Measurements from ENCODE around the gene CDK10. TPM values are rescaled to one million over a fixed set of nuclear protein-coding genes. Genes with fewer than 3 reads are reported as not detected.

CDK10 gene
- total and polyA plus RNA-seq, 9 of the 15 experiments (the other 6 are each of a cell fraction or from before 2014, with no cell fraction given): 2.0 to 85.1 (median 40.1) TPM

GRCh38 chr16:89657442-89658220 is 28.9 kb upstream of the CDK10 start, which contains the start of the genes CHMP1A and SPATA33 (continued):
- TF ChIP-seq MYNN (IDR thresholded peaks at IDR 0.05) (no peak), MYNN (CRISPR knock-in tag; IDR thresholded peaks at IDR 0.05) (no peak), ELF4 (CRISPR knock-in tag; IDR thresholded peaks at IDR 0.05) (peak; percentile 92), KLF13 (tag; IDR thresholded peaks at IDR 0.05; ENCODE audit: borderline replicate concordance, low read depth) (peak; percentile 88), NRF1 (conservative IDR thresholded peaks at IDR 0.05 in 1 of 2, IDR thresholded peaks at IDR 0.05 in 1 of 2) (peak; percentile 90 to 91), SIN3A (IDR thresholded peaks at IDR 0.05; ENCODE audit: borderline replicate concordance in 2 of 2, control insufficient read depth in 1 of 2, low read depth in 2 of 2, low read length in 2 of 2) (peak; percentile 87 to 96), ERF (CRISPR knock-in tag; IDR thresholded peaks at IDR 0.05) (peak; percentile 79), ZBTB5 (IDR thresholded peaks at IDR 0.05) (no peak), GABPA (tag; conservative IDR thresholded peaks at IDR 0.05; ENCODE audit: low read depth) (peak; percentile 98), PCBP1 (IDR thresholded peaks at IDR 0.05; ENCODE audit: low read depth, low read length, poor library complexity, severe bottlenecking) (peak; percentile 81), ZNF76 (CRISPR knock-in tag; IDR thresholded peaks at IDR 0.05; ENCODE audit: borderline replicate concordance) (peak; percentile 59; the same call in 1 of the 2 replicates), ZNF785 (CRISPR knock-in tag; IDR thresholded peaks at IDR 0.05) (no peak), RBFOX2 (IDR thresholded peaks at IDR 0.05; ENCODE audit: low read depth, low read length) (peak; percentile 89), GATAD2B (IDR thresholded peaks at IDR 0.05; ENCODE audit: borderline replicate concordance) (no peak), ZNF277 (CRISPR knock-in tag; IDR thresholded peaks at IDR 0.05; ENCODE audit: borderline replicate concordance) (no peak), ZBTB33 (CRISPR knock-in tag; IDR thresholded peaks at IDR 0.05) (peak; percentile 26), TFAM (CRISPR knock-in tag; conservative IDR thresholded peaks at IDR 0.05) (no peak), SOX6 (IDR thresholded peaks at IDR 0.05) (0 out of 2 replicates have a peak, but pooled peaks have one; percentile 9), STAT6 (CRISPR knock-in tag; IDR thresholded peaks at IDR 0.05) (0 out of 2 replicates have a peak, but pooled peaks have one; percentile 16), SP1 (CRISPR knock-in tag; IDR thresholded peaks at IDR 0.05) (peak; percentile 83; the same call in 1 of the 2 replicates)
